C4-2B (cell line): ENCODE results near the gene AGO4.

Source experiments
- ZFX ChIP-seq: fragments of 450-650 bp; IDR thresholded peaks from 2 replicates; pipeline ENCODE4 v1.6.1; 2017
- TF ChIP-seq, protein P1 (sequence below): fragments of 450-650 bp; conservative IDR thresholded peaks from 2 replicates; pipeline ENCODE4 v1.5.1; 2017; ENCODE audit warnings: mild to moderate bottlenecking

DNA sequence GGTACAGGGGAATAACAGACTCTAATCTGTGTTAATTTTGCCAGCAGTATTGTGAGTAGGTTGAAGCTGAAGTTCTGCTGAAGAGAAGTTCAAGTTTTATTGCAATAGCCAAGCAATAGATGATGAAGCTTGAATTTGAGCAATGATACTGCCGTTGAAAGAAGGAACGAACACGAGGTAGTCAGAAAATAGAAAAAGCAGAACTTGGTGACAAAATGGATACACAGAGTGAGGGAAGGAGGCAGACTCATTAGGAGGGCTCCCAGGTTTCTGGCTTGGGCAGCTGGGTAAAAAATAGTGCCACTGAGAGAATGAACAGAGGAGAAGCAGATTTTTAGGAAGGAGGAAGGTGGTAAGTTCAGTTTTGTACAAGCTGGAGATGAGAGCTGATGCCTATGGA lies 52.9 kb downstream of the AGO4 start:
- TF ChIP-seq, protein P1, sequence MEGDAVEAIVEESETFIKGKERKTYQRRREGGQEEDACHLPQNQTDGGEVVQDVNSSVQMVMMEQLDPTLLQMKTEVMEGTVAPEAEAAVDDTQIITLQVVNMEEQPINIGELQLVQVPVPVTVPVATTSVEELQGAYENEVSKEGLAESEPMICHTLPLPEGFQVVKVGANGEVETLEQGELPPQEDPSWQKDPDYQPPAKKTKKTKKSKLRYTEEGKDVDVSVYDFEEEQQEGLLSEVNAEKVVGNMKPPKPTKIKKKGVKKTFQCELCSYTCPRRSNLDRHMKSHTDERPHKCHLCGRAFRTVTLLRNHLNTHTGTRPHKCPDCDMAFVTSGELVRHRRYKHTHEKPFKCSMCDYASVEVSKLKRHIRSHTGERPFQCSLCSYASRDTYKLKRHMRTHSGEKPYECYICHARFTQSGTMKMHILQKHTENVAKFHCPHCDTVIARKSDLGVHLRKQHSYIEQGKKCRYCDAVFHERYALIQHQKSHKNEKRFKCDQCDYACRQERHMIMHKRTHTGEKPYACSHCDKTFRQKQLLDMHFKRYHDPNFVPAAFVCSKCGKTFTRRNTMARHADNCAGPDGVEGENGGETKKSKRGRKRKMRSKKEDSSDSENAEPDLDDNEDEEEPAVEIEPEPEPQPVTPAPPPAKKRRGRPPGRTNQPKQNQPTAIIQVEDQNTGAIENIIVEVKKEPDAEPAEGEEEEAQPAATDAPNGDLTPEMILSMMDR, result no peak
- TF ChIP-seq ZFX, result no peak
